HG03103 (cell line): ENCODE results near the gene EGFL8.
A peak's percentile ranks its signal among the peaks of the same experiment; 100 is the strongest.
"Not testable (repeated sequence)": the region's sequence is repeated elsewhere in the genome, so short reads cannot be mapped to it uniquely, and the experiment has no call there.

Experiments used
- ATAC-seq: cut with Tn5 transposase; IDR thresholded peaks from one replicate; pipeline ENCODE4 v1.9.1; 2021; ENCODE audit warnings: low read depth; ENCODE audit not compliant: unreplicated experiment

The EGFL8 gene

GRCh38 chr6:32164295-32164694, at the start of gene EGFL8:
Gene EGFL8 (plus strand): TSS chr6:32164595. CDS start chr6:32166166, 1,571 bp downstream.
- no peak for ATAC-seq

- no peak for ATAC-seq
These were observed 49.6 kb upstream of the EGFL8 start for GRCh38 chr6:32114796-32115195.

GRCh38 chr6:32115623-32116022, 48.8 kb upstream of the EGFL8 start:
- no peak for ATAC-seq

GRCh38 chr6:32116674-32117073, 47.7 kb upstream of the EGFL8 start:
- ATAC-seq: no peak

DNA sequence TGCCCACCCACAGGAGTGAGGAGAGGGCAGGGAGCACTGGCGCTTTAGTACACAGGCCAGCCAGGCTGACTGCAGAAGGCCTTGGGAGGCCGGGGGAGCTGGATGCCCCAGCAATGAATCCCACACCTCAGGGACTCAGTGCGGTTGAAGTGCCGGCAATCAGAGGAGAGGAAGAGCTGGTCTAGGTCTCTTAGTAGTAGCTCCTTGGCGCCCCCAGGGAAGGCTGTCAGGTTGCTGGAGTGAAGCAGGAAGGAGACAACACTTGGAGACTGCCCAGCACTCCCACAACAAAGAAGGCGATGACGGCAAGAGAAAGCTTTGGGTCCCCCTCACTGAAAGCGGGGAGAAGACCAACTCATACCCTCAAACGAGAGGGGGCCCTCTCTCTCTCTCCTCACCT, 46.9 kb upstream of the EGFL8 start:
- no peak for ATAC-seq

DNA sequence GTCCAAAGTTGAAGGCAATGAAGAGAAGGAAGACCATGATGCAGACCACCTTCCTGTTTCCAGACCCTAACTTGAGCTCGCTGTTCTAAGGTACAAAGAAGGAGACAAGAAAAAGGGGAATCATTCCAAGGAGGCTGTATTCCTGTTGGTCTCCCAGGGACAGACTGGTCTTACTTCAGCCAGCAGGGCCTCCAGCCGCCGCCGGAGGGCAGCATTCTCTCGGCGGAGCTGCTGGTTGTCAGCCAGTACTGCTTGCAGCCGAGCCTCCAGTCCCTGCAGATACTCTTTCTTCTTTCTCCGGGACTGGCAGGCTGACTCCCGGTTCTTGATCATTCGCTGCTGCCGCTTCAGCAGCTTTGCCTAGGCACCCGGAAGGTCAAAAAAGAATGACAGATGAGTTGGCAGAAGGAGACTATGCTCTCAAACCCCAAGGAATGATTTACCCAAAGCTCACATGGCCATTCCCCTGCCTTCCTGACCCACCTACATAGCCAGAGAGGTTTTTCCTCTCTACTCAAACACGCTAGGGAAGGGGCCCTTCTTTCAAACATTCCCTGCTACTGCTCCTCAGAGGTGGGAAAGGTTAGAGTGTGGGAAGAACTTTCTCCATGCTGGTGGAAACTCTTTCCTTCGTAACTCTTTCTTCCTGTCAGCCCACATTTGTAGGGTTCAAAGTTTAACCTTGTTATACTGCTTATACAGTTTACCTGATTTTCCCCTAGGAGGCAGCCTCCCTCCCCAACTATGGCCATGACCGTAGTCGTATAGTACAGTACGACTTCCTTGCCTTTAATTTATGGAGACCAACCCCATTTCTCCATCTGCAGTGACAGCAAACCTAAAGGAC, 45.4 kb upstream of the EGFL8 start:
- no peak for ATAC-seq

GRCh38 chr6:32120573-32121059, 43.8 kb upstream of the EGFL8 start:
- ATAC-seq: no peak

GRCh38 chr6:32123681-32124080, 40.7 kb upstream of the EGFL8 start:
- no peak for ATAC-seq

DNA sequence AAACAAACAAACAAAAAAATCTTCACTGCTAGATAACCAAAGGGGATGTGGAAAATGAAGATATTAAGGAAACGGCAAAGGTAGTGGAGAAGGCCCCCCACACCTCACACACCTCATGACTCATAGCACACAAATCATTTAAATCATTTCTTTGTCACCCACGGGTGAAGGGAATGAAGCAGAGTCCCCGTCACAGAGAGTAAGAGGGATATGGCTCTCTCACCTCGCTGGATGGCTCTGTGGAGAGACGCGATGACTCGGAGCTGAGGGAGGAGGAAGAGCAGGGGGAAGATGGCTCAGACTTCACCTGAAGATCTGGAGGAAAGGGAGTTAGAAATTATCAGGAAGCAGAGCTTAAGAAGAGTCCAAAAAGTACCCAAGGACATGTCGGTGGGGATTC, 37.5 kb upstream of the EGFL8 start:
- no peak for ATAC-seq

DNA sequence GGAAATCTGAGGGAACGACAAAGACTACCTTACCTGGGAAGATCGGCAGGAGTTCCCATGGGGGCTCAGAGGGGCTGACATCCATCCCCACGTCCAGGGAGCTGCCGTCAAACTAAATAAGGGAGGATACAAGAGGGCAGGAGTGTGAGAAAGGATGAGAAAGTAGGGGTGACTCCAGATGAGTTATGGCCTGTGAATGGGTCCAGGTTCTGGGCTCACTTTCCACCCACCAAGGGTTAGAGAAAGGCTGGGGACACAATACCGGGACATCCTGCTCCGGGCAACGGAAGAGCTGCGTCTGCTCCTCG, 37.0 kb upstream of the EGFL8 start:
- no peak for ATAC-seq

GRCh38 chr6:32127717-32128592, 36.4 kb upstream of the EGFL8 start, which contains the start of gene ATF6B:
Gene ATF6B (minus strand): TSS chr6:32128246. CDS start chr6:32128207, 39 bp downstream.
- peak; percentile 74 for ATAC-seq

- ATAC-seq: no peak
These were observed 35.6 kb upstream of the EGFL8 start for GRCh38 chr6:32128751-32129296.

- peak; percentile 15 for ATAC-seq
These were observed 34.9 kb upstream of the EGFL8 start for GRCh38 chr6:32129297-32130088.

- no peak for ATAC-seq
These were observed 32.9 kb upstream of the EGFL8 start for GRCh38 chr6:32131439-32131948.

DNA sequence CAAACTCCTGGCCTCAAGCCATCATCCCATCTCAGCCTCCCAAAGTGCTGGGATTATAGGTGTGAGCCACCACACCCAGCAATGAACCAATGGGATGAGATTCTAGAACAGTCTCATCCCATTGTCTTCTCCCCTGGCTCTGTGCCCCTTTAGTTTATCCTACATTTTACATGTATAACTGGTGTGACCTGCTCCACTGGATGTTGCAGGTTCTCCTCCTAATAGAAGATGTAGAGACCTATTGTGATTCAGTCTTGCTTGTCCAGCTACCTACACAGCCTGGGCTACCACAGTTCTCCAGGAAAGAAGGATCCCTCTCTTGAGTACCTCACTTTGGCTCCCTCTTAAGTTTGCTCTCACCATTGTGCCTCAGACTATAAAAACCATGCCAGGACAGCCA, 32.3 kb upstream of the EGFL8 start:
- ATAC-seq: no peak

- ATAC-seq: no peak
These were observed 30.6 kb upstream of the EGFL8 start for GRCh38 chr6:32133786-32134185.

DNA sequence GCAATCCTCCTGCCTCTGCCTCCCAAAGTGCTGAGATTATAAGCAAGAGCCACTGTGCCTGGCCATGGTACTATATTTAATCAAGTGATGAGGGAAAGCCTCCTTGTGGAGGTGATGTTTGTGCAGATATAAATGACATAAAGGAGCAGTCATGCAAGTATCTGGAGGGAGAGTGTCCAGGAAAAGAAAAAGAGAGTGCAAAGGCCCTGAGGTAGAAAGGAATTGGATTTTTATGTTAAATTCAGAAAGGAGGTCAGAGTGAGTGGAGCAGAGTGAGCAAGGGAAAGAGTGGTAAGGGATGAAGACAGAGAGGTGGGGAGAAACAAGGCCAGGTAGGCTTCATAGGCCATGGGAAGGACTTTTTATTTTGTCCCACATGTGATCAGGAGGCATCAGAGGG, 26.9 kb upstream of the EGFL8 start:
- ATAC-seq: no peak

DNA sequence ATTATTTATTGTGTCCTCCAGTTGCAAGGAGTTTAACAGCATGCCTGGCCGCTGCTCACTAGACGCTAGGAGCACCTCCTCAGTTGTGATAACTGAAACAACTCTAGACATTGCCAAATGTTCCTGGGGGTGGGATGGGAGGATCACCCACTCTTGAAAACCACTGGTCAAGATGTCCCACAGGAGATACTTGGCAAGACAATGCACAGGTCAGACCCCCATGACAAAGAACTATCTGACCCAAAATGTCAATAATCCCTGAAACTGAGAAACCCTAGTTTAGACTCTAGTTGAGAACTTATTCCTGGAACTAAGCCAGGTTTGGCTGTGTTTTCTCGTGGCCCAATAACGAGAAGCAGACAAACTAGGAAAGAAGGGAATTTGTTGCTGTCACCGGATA, 24.8 kb upstream of the EGFL8 start:
- ATAC-seq: no peak

DNA sequence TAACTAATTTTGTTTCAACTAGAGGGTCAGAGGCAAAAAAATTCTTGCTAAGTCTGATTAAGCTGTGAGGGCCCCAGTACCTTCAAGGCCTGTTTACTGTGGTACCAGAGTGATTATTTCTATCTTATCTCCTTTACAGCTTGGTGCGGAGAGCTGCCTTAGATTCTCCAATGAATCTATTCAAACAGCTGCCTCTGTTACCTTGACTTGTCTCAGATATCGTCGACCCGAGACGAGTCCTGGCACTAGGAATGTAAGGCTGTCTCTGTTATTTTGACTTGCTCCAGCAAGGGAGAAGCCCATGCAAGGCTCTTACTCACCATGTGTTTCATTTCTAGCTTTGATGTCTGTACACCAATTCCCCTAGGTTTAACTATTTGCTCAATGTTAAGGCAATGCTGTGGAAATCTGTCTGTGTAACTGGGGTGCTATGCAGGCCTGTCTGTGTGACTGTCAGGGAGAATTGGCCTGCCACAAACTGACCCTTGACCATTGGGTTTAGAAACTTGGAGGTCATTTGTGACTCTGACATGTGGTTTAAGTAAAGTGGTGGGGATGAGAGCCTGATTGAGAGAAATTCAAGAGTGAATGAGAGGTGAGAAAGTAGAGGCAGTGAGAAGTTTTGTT, 23.9 kb upstream of the EGFL8 start:
- ATAC-seq: no peak

DNA sequence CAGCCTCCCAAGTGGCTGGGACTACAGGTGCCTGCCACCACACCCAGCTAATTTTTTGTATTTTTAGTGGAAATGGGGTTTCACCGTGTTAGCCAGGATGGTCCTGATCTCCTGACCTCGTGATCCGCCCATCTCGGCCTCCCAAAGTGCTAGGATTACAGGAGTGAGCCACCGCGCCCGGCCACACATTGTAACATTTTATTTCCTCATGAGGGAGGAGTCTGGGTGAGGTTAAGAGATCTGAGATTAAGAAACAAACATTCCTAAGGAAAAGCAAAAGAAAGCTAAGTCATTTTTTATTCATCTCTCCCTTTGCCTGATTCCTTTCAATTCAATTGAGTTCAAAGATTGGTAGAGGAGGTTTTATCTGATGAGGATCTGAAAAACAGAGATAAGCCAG, 20.2 kb upstream of the EGFL8 start:
- ATAC-seq: not testable (repeated sequence)
